HepG2 (cell line): ENCODE data around the gene ARHGAP26. TPM values are rescaled to one million over a fixed set of nuclear protein-coding genes. Genes with fewer than 3 reads are reported as not detected.

Experiments
- ATAC-seq: fragments of 200-7000 bp; cut with Tn5 transposase; 3 replicates; pipeline ENCODE4 v1.9.1; 2020; ENCODE audit warnings: mild to moderate bottlenecking, moderate library complexity
- BruUV-seq: library from RNA; stranded (reverse); fragments of 400-500 nt; replicated peaks from 2 replicates; lab custom pipeline; 2021; lab: Mats Ljungman, UMichigan
- CTCF ChIA-PET: fragments of 300-600 bp; formaldehyde crosslinking; extraction: SDS; loops from one replicate; lab custom pipeline; 2021; ENCODE audit warnings: low total read pairs, inconsistent platforms, low intra/inter-chr PET ratio; lab: Yijun Ruan, JAX
- POLR2A ChIA-PET: fragments of 350-600 bp; sonication (Branson Sonifier 250); formaldehyde crosslinking; loops from one replicate; lab custom pipeline; 2020; ENCODE audit warnings: antibody characterized with exemption, inconsistent platforms; lab: Yijun Ruan, JAX
- DNase-seq: peaks from one replicate; pipeline ENCODE4 v3.0.0-alpha.2; 2015; ENCODE audit warnings: low spot score
- FAIRE-seq: peaks from 3 replicates; lab custom pipeline; 2011; peaks lifted over from hg19 to GRCh38; lab: Jason Lieb, UNC
- H2AFZ ChIP-seq: one replicate; pipeline ENCODE4 v1.6.1; 2011; ENCODE audit warnings: low read length, inconsistent platforms
- H3K27ac ChIP-seq: fragments of 300-600 bp; 3 replicates; pipeline ENCODE4 v1.8.0; 2011; ENCODE audit warnings: mixed run types, mild to moderate bottlenecking, mixed read lengths, low read length, inconsistent platforms; ENCODE audit not compliant: insufficient read depth; ENCODE audit errors: extremely low read length
- H3K27me3 ChIP-seq, 2 experiments: fragments of 200-600 bp in 1 of 2; 2 replicates in 1 of 2; 3 replicates in 1 of 2; pipeline versions ENCODE4 v1.6.0 to v1.8.0; 2011; ENCODE audit warnings: low read length in 2 of 2, mild to moderate bottlenecking in 2 of 2, moderate library complexity in 2 of 2, inconsistent platforms in 1 of 2; ENCODE audit not compliant: insufficient read depth in 2 of 2, control insufficient read depth in 1 of 2
- H3K36me3 ChIP-seq, 2 experiments: fragments of 200-600 bp in 1 of 2; replicated peaks in 1 of 2; 2 replicates in 1 of 2; 3 replicates in 1 of 2; pipeline versions ENCODE4 v1.5.1 to v1.8.0; 2011; ENCODE audit warnings: low read length in 2 of 2, inconsistent platforms in 1 of 2; ENCODE audit not compliant: insufficient read depth in 2 of 2, control insufficient read depth in 1 of 2
- H3K4me1 ChIP-seq: 2 replicates; pipeline ENCODE4 v1.5.1; 2012; ENCODE audit warnings: low read length, inconsistent platforms; ENCODE audit not compliant: insufficient read depth
- H3K4me2 ChIP-seq: 2 replicates; pipeline ENCODE4 v1.6.0; 2011; ENCODE audit warnings: low read depth, low read length, inconsistent platforms
- H3K4me3 ChIP-seq, 3 experiments: fragments of 200-600 bp in 1 of 3; sonication (generic), shearing (Covaris generic) in 1 of 3; replicated peaks in 1 of 3; 2 replicates each; pipeline ENCODE4 v1.5.1; 2011 to 2016; ENCODE audit warnings: low read length in 3 of 3, inconsistent platforms in 2 of 3, low read depth in 2 of 3, mild to moderate bottlenecking in 2 of 3, control low read depth in 1 of 3, mixed read lengths in 1 of 3; ENCODE audit not compliant: insufficient read depth in 1 of 3
- H3K79me2 ChIP-seq: one replicate; pipeline ENCODE4 v1.6.1; 2011; ENCODE audit warnings: low read length, inconsistent platforms; ENCODE audit not compliant: insufficient read depth
- H3K9ac ChIP-seq: 2 replicates; pipeline ENCODE4 v1.6.0; 2011; ENCODE audit warnings: mild to moderate bottlenecking, low read depth, low read length, inconsistent platforms; ENCODE audit not compliant: insufficient read depth
- H3K9me3 ChIP-seq: 2 replicates; pipeline ENCODE4 v1.5.1; 2012; ENCODE audit warnings: mild to moderate bottlenecking, low read length
- H4K20me1 ChIP-seq: 2 replicates; pipeline ENCODE4 v1.6.0; 2011; ENCODE audit warnings: inconsistent platforms, mild to moderate bottlenecking, low read length, moderate library complexity; ENCODE audit not compliant: insufficient read depth
- CBX1 ChIP-seq: IDR thresholded peaks from one replicate; pipeline ENCODE4 v1.6.1; 2016; ENCODE audit warnings: antibody characterized with exemption, low read depth
- FOSL2 ChIP-seq: sonication (generic); formaldehyde crosslinking; IDR thresholded peaks from 2 replicates; pipeline ENCODE4 v1.4.0; 2020; ENCODE audit warnings: missing genetic modification reagents
- HNRNPUL1 ChIP-seq: fragments of 200-400 bp; formaldehyde crosslinking; IDR thresholded peaks from 2 replicates; pipeline ENCODE4 v1.6.1; 2017; ENCODE audit warnings: low read depth, mild to moderate bottlenecking, low read length, moderate library complexity
- KLF9 ChIP-seq: IDR thresholded peaks from 2 replicates; pipeline ENCODE4 v1.6.1; 2016; ENCODE audit warnings: low read depth
- NFATC3 ChIP-seq: sonication (generic); formaldehyde crosslinking; IDR thresholded peaks from 2 replicates; pipeline ENCODE4 v1.5.1; 2020; ENCODE audit warnings: mild to moderate bottlenecking, missing genetic modification reagents
- SETDB1 ChIP-seq: sonication (generic); formaldehyde crosslinking; IDR thresholded peaks from 2 replicates; pipeline ENCODE4 v1.5.1; 2020; ENCODE audit warnings: missing genetic modification reagents, mild to moderate bottlenecking, borderline replicate concordance
- ZFP41 ChIP-seq: sonication (generic); formaldehyde crosslinking; IDR thresholded peaks from 2 replicates; pipeline ENCODE4 v1.4.0; 2020; ENCODE audit warnings: mild to moderate bottlenecking, missing genetic modification reagents, borderline replicate concordance
- ZNF205 ChIP-seq: IDR thresholded peaks from 2 replicates; pipeline ENCODE4 v1.6.1; 2018; ENCODE audit warnings: missing biosample characterization, missing genetic modification reagents
- ZNF282 ChIP-seq: fragments of 450-650 bp; IDR thresholded peaks from 2 replicates; pipeline ENCODE4 v1.6.1; 2018; ENCODE audit not compliant: partially characterized antibody
- ZNF660 ChIP-seq: sonication (generic); formaldehyde crosslinking; IDR thresholded peaks from 2 replicates; pipeline ENCODE4 v1.5.1; 2020; ENCODE audit warnings: mild to moderate bottlenecking, low read depth, missing genetic modification reagents, borderline replicate concordance
- ZNF7 ChIP-seq: IDR thresholded peaks from 2 replicates; pipeline ENCODE4 v1.6.1; 2016; ENCODE audit warnings: missing biosample characterization, missing genetic modification reagents
- ZNF780A ChIP-seq: sonication (generic); formaldehyde crosslinking; IDR thresholded peaks from 2 replicates; pipeline ENCODE4 v1.8.0; 2022; ENCODE audit warnings: mild to moderate bottlenecking, missing genetic modification reagents, moderate library complexity
- WGBS: methylation state at CpG from one replicate; pipeline ENCODE4 v1.1.6; 2017; ENCODE audit warnings: low lambda C conversion rate; 5-methylcytosine and 5-hydroxymethylcytosine counted together
- in situ Hi-C: cut with HindIII; loops from 2 replicates; pipeline ENCODE4 v1.10.0; 2017; ENCODE audit warnings: low pct_unique_long_range_greater_than_20kb; ENCODE audit not compliant: extremely low pct_ligation_motif_present
- intact Hi-C: fragments of 100-400 bp; cut with micrococcal nuclease; formaldehyde crosslinking; loops from one replicate; pipeline ENCODE4 v1.10.0; 2022; ENCODE audit not compliant: unreplicated experiment
- polyA plus RNA-seq, 8 experiments: library from polyadenylated mRNA; depleted of rRNA in 3 of 8; stranded (reverse) in 7 of 8; unstranded in 1 of 8; fragments of >200 nt; fragmentation: Illumina TruSeq in 4 of 8; extraction: Trizol in 4 of 8; gene quantifications; 2 replicates each; pipeline versions ENCODE4 v1.2.1 to v1.2.3, GENCODE V29; 2011 to 2016; ENCODE audit warnings: low read depth in 4 of 8, missing spikeins in 1 of 8, mixed read lengths in 1 of 8; ENCODE audit not compliant: insufficient read depth in 1 of 8
- total RNA-seq, 5 experiments: library from RNA; depleted of rRNA; stranded (reverse); fragments of >200 nt; fragmentation: Illumina TruSeq; extraction: Trizol; gene quantifications; 2 replicates each; pipeline ENCODE4 v1.2.3, GENCODE V29; 2016; ENCODE audit warnings: low read depth in 1 of 5
- TF ChIP-seq, protein P1 (sequence below): sonication (generic); formaldehyde crosslinking; IDR thresholded peaks from 2 replicates; pipeline ENCODE4 v1.5.0; 2020; ENCODE audit warnings: missing genetic modification reagents
- TF ChIP-seq, protein P2 (sequence below): sonication (generic); formaldehyde crosslinking; conservative IDR thresholded peaks from 2 replicates; pipeline ENCODE4 v1.4.0; 2020; ENCODE audit warnings: missing genetic modification reagents
- TF ChIP-seq, protein P3 (sequence below): fragments of 450-650 bp; IDR thresholded peaks from 2 replicates; pipeline ENCODE4 v1.6.1; 2017

ARHGAP26 gene
- total and polyA plus RNA-seq, 2 of the 13 experiments (the other 11 are each of a cell fraction or from before 2014, with no cell fraction given): 9.6 to 18.2 TPM

DNA sequence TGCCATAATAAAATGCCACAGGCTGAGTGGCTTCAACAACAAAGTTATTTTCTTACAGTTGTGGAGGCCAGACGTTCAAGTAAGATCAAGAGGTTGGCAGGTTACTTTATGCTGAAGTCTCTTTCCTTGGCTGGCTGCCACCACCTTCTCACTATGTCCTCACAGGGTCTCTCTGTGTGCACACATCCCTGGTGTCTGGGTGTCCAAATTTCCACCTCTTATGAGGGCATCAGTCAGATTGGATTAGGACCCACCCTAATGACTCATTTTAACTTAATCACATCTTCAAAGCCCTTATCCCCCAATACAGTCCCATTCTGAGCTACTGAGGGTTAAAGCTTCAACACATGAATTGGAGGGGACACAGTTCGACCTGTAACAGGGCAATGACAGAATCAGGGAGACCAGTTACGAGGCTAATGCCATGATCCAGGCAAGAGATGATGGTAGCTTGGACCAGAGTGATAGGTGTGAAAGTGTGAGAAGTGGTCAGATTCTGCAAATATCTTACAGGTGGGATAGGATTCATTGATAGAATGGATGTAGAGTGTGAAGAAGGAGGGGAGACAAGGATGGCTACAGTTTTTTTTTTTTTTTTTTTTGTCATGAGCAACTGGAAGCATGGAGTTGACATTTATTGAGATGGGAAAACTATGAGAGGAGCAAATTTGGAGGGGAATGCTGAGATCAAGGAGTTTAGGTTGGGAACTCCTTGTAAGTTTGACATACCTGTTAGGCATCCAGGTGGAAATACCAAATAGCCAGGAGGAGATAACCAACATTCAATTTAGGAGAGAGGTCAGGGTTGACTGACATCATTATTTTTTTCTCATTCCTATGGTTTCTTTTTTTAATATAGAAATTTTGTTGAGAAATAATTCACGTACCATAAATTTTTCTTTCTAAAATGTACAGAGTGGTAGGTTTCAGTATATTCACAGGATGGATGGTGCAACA is 44.7 kb upstream of the ARHGAP26 start:
- ChIA-PET POLR2A (no interaction called here), CTCF (no interaction called here)
- Histone ChIP-seq H4K20me1 (no peaks in the 10 kb centered on the region), H3K36me3 (no peaks in the 10 kb centered on the region), H3K27ac (no peak overlapping the region), H3K79me2 (no peaks in the 10 kb centered on the region), H3K4me2 (no peak overlapping the region), H3K9ac (no peak overlapping the region), H3K9me3 (no peaks in the 10 kb centered on the region), H3K4me1 (peaks cover 14% of the 10 kb centered on the region), H2AFZ (no peak overlapping the region), H3K27me3 (peaks cover 5 to 47% of the 10 kb centered on the region in 2 experiments; a peak in 4 of 5 replicates), H3K4me3 (no peak overlapping the region)
- 15% methylated on average over 4 of the region's 4 CpGs for WGBS
- intact Hi-C loops: no loop called here
- in situ Hi-C loops: no loop called here
- DNase-seq (no peak), ATAC-seq (no peak), FAIRE-seq (no peak)
- BruUV-seq: no TSS peak
- no peak for TF ChIP-seq NFATC3 (CRISPR knock-in tag)

DNA sequence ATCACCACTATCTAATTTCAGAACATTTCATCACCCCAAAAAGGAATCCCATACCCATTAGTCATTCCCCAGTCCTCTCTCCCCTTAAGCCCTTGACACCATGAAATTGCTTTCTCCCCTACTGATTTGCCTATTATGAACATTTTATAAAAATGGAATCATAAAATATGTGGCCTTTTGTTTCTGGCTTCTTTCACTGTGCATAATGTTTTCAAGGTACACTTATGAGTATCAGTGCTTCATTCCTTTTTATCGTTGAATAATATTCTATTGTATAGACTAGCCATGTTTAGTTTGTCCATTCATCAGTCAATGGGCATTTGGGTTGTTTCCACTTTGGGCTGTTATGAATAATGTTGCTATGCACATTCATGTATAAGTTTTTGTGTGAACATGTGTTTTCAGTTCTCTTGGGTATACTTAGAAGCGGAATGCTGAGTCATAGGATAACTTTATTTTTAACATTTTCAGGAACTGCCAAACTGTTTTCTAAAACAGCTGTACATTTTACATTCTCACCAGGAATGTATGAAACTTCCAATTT is 43.9 kb upstream of the ARHGAP26 start:
- no peak overlapping the region for H2AFZ ChIP-seq
- WGBS: 37% methylated on average over 2 of the region's 2 CpGs
- no peak for DNase-seq
- ATAC-seq: no peak
- H3K79me2 ChIP-seq: no peaks in the 10 kb centered on the region
- H3K27me3 ChIP-seq: peaks cover 5 to 40% of the 10 kb centered on the region in 2 experiments; a peak in 3 of 5 replicates
- no peaks in the 10 kb centered on the region for H4K20me1 ChIP-seq
- H3K36me3 ChIP-seq: no peaks in the 10 kb centered on the region
- H3K4me1 ChIP-seq: peaks cover 6% of the 10 kb centered on the region
- no peak for FAIRE-seq
- no peak overlapping the region for H3K27ac ChIP-seq
- no peak overlapping the region for H3K4me2 ChIP-seq
- no peaks in the 10 kb centered on the region for H3K9me3 ChIP-seq
- ChIA-PET POLR2A (no interaction called here), CTCF (no interaction called here)
- no peak overlapping the region for H3K9ac ChIP-seq
- H3K4me3 ChIP-seq: no peak overlapping the region
- BruUV-seq: no TSS peak
- in situ Hi-C loops (no loop called here), intact Hi-C loops (no loop called here)
- TF ChIP-seq, protein P1, sequence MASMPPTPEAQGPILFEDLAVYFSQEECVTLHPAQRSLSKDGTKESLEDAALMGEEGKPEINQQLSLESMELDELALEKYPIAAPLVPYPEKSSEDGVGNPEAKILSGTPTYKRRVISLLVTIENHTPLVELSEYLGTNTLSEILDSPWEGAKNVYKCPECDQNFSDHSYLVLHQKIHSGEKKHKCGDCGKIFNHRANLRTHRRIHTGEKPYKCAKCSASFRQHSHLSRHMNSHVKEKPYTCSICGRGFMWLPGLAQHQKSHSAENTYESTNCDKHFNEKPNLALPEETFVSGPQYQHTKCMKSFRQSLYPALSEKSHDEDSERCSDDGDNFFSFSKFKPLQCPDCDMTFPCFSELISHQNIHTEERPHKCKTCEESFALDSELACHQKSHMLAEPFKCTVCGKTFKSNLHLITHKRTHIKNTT (CRISPR knock-in tag): no peak
- no peak for TF ChIP-seq SETDB1 (CRISPR knock-in tag)
- TF ChIP-seq ZNF780A (CRISPR knock-in tag): no peak
- TF ChIP-seq ZNF282: no peak
- TF ChIP-seq FOSL2 (CRISPR knock-in tag): no peak
- TF ChIP-seq ZFP41 (CRISPR knock-in tag): no peak
- TF ChIP-seq ZNF205 (CRISPR knock-in tag): no peak
- no peak for TF ChIP-seq ZNF7 (CRISPR knock-in tag)
- TF ChIP-seq, protein P2, sequence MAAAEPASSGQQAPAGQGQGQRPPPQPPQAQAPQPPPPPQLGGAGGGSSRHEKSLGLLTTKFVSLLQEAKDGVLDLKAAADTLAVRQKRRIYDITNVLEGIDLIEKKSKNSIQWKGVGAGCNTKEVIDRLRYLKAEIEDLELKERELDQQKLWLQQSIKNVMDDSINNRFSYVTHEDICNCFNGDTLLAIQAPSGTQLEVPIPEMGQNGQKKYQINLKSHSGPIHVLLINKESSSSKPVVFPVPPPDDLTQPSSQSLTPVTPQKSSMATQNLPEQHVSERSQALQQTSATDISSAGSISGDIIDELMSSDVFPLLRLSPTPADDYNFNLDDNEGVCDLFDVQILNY (CRISPR knock-in tag): no peak
- TF ChIP-seq ZNF660 (CRISPR knock-in tag): no peak
- TF ChIP-seq HNRNPUL1: no peak
- TF ChIP-seq, protein P3, sequence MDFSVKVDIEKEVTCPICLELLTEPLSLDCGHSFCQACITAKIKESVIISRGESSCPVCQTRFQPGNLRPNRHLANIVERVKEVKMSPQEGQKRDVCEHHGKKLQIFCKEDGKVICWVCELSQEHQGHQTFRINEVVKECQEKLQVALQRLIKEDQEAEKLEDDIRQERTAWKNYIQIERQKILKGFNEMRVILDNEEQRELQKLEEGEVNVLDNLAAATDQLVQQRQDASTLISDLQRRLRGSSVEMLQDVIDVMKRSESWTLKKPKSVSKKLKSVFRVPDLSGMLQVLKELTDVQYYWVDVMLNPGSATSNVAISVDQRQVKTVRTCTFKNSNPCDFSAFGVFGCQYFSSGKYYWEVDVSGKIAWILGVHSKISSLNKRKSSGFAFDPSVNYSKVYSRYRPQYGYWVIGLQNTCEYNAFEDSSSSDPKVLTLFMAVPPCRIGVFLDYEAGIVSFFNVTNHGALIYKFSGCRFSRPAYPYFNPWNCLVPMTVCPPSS: no peak
- TF ChIP-seq CBX1: no peak
- no peak for TF ChIP-seq KLF9 (CRISPR knock-in tag)
